MCF 10A (cell line): ENCODE data around the gene TACO1. TPM values are rescaled to one million over a fixed set of nuclear protein-coding genes. Genes with fewer than 3 reads are reported as not detected.

Experiments
- BruUV-seq: library from RNA; stranded (reverse); fragments of 400-500 nt; replicated peaks from 2 replicates; lab custom pipeline; 2021; lab: Mats Ljungman, UMichigan
- CTCF ChIA-PET: fragments of 300-600 bp; sonication (Branson Sonifier 250); formaldehyde crosslinking; extraction: SDS; loops from one replicate; lab custom pipeline; 2021; ENCODE audit warnings: antibody characterized with exemption, inconsistent platforms; lab: Yijun Ruan, JAX
- POLR2A ChIA-PET: fragments of 300-600, 350-650 bp; sonication (Branson Sonifier 250); formaldehyde crosslinking; extraction: SDS; loops from one replicate; lab custom pipeline; 2020; ENCODE audit warnings: antibody characterized with exemption, inconsistent platforms; lab: Yijun Ruan, JAX
- DNase-seq: peaks from one replicate; pipeline ENCODE4 v3.0.0-alpha.2; 2018; ENCODE audit not compliant: unreplicated experiment
- H3K27ac Mint-ChIP-seq: one replicate; pipeline ENCODE4 v1.8.0; 2022; ENCODE audit warnings: mild to moderate bottlenecking, low read depth, mixed read lengths; ENCODE audit not compliant: unreplicated experiment
- H3K27me3 Mint-ChIP-seq: one replicate; pipeline ENCODE4 v1.8.0; 2022; ENCODE audit warnings: mixed read lengths; ENCODE audit not compliant: insufficient read depth, unreplicated experiment
- H3K36me3 Mint-ChIP-seq: one replicate; pipeline ENCODE4 v1.8.0; 2022; ENCODE audit warnings: mild to moderate bottlenecking, moderate library complexity, mixed read lengths; ENCODE audit not compliant: insufficient read depth, unreplicated experiment
- H3K4me1 Mint-ChIP-seq: one replicate; pipeline ENCODE4 v1.8.0; 2022; ENCODE audit warnings: mixed read lengths; ENCODE audit not compliant: insufficient read depth, unreplicated experiment
- H3K4me3 Mint-ChIP-seq: one replicate; pipeline ENCODE4 v1.8.0; 2022; ENCODE audit warnings: mild to moderate bottlenecking, moderate library complexity, mixed read lengths; ENCODE audit not compliant: unreplicated experiment
- H3K9me3 Mint-ChIP-seq: one replicate; pipeline ENCODE4 v1.8.0; 2022; ENCODE audit warnings: mixed read lengths; ENCODE audit not compliant: unreplicated experiment
- CTCF ChIP-seq: fragments of 200-600 bp; IDR thresholded peaks from one replicate; pipeline ENCODE4 v1.8.0; 2022; ENCODE audit warnings: antibody characterized with exemption, mild to moderate bottlenecking; ENCODE audit not compliant: unreplicated experiment
- intact Hi-C: fragments of 100-400 bp; cut with micrococcal nuclease; formaldehyde crosslinking; loops from 2 replicates; pipeline ENCODE4 v1.14.1; 2022
- total RNA-seq: library from RNA; stranded (reverse); gene quantifications from 2 replicates; pipeline ENCODE4 v1.2.3, GENCODE V29; 2022

Gene TACO1
- total RNA-seq, 1 experiment from 2014 or later, result 38.7 TPM

GRCh38 chr17:63557416-63557815 lies 43.3 kb upstream of the TACO1 start:
- no peak for DNase-seq
- no peak for TF ChIP-seq CTCF
- CTCF ChIA-PET, result interaction anchor here (0.6 kb wide), 1 partner anchor 38 kb away, joined by 5 read pairs; no protein-coding TSS in a partner anchor
- no peak overlapping the region for H3K27ac Mint-ChIP-seq
- peaks cover 22% of the 10 kb centered on the region for H3K4me1 Mint-ChIP-seq
- intact Hi-C loops, result no loop called here
- H3K27me3 Mint-ChIP-seq, result no peaks in the 10 kb centered on the region
- peaks cover 25% of the 10 kb centered on the region for H3K36me3 Mint-ChIP-seq
- H3K9me3 Mint-ChIP-seq, result peaks cover 10% of the 10 kb centered on the region
- no TSS peak for BruUV-seq
- POLR2A ChIA-PET, result no interaction called here
- H3K4me3 Mint-ChIP-seq, result no peak overlapping the region

- DNase-seq, result no peak
- no peaks in the 10 kb centered on the region for H3K27me3 Mint-ChIP-seq
- peaks cover 10% of the 10 kb centered on the region for H3K9me3 Mint-ChIP-seq
- ChIA-PET CTCF (no interaction called here), POLR2A (interaction anchor here (1.0 to 2.7 kb wide), 2 partner anchors 8 to 39 kb away, joined by 4 to 10 read pairs; partner anchors contain the start of gene DCAF7)
- no peak for TF ChIP-seq CTCF
- intact Hi-C loops, result no loop called here
- BruUV-seq, result no TSS peak
- H3K4me1 Mint-ChIP-seq, result peaks cover 16% of the 10 kb centered on the region
- no peak overlapping the region for H3K27ac Mint-ChIP-seq
- H3K36me3 Mint-ChIP-seq, result peaks cover 17% of the 10 kb centered on the region
- no peak overlapping the region for H3K4me3 Mint-ChIP-seq
These were observed 42.3 kb upstream of the TACO1 start for GRCh38 chr17:63558441-63558840.

- no peak for DNase-seq
- no peak overlapping the region for H3K4me3 Mint-ChIP-seq
- ChIA-PET POLR2A (interaction anchor here (0.7 to 1.0 kb wide), 3 partner anchors 11 to 862 kb away, joined by 3 to 4 read pairs (median 3); partner anchors contain the start of gene DCAF7), CTCF (no interaction called here)
- peaks cover 15% of the 10 kb centered on the region for H3K4me1 Mint-ChIP-seq
- no peak overlapping the region for H3K27ac Mint-ChIP-seq
- peaks cover 22% of the 10 kb centered on the region for H3K36me3 Mint-ChIP-seq
- intact Hi-C loops, result no loop called here
- no peaks in the 10 kb centered on the region for H3K27me3 Mint-ChIP-seq
- peaks cover 8% of the 10 kb centered on the region for H3K9me3 Mint-ChIP-seq
- TF ChIP-seq CTCF, result no peak
- BruUV-seq, result no TSS peak
These were observed 38.9 kb upstream of the TACO1 start for GRCh38 chr17:63561819-63562218.

GRCh38 chr17:63563339-63563738 lies 37.4 kb upstream of the TACO1 start:
- no peaks in the 10 kb centered on the region for H3K9me3 Mint-ChIP-seq
- no peaks in the 10 kb centered on the region for H3K27me3 Mint-ChIP-seq
- no peak overlapping the region for H3K27ac Mint-ChIP-seq
- POLR2A ChIA-PET, result interaction anchor here (1.3 kb wide), 1 partner anchor 13 kb away, joined by 3 read pairs; the partner anchor contains the start of gene DCAF7
- TF ChIP-seq CTCF, result no peak
- no TSS peak for BruUV-seq
- intact Hi-C loops, result no loop called here
- DNase-seq, result no peak
- H3K4me1 Mint-ChIP-seq, result peaks cover 6% of the 10 kb centered on the region
- H3K36me3 Mint-ChIP-seq, result peaks cover 13% of the 10 kb centered on the region
- H3K4me3 Mint-ChIP-seq, result no peak overlapping the region
- CTCF ChIA-PET, result no interaction called here
